Measurements from ENCODE around the gene ITPK1. TPM values are rescaled to one million over a fixed set of nuclear protein-coding genes. Genes with fewer than 3 reads are reported as not detected.
A peak's percentile ranks its signal among the peaks of the same experiment; 100 is the strongest.
"Not testable (repeated sequence)": the region's sequence is repeated elsewhere in the genome, so short reads cannot be mapped to it uniquely, and the experiment has no call there.

The ITPK1 gene
- total RNA-seq, 1 experiment from 2014 or later = 25.9 TPM

GRCh38 chr14:93133464-93133863 is 17.7 kb upstream of the ITPK1 start:
- ChIA-PET CTCF (interaction anchor here (0.6 to 2.3 kb wide), 2 partner anchors 20 to 362 kb away, joined by 3 to 22 read pairs; no protein-coding TSS in a partner anchor), POLR2A (no interaction called here)
- intact Hi-C loops (cut with micrococcal nuclease; ENCODE audit: unreplicated experiment) = loop anchor here (10.0 kb wide), 1 partner anchor 179 kb away; no protein-coding TSS in a partner anchor
- in situ Hi-C loops (cut with HindIII; ENCODE audit: low pct_unique_long_range_greater_than_20kb, low sequenced_read_pairs) = no loop called here
- Histone ChIP-seq H3K4me3 (ENCODE audit: low read depth in 2 of 2, low read length in 2 of 2) (no peak overlapping the region), H3K9me3 (ENCODE audit: control insufficient read depth, insufficient read depth, low read depth, low read length) (no peaks in the 10 kb centered on the region), H3K36me3 (ENCODE audit: control insufficient read depth, insufficient read depth, low read length) (no peaks in the 10 kb centered on the region), H3K27me3 (ENCODE audit: control insufficient read depth, insufficient read depth, low read length) (no peaks in the 10 kb centered on the region), H3K4me1 (ENCODE audit: control insufficient read depth, insufficient read depth, low read length) (no peaks in the 10 kb centered on the region), H3K27ac (ENCODE audit: low read length) (no peak overlapping the region)
- TF ChIP-seq TCF7L2 (IDR thresholded peaks at IDR 0.05; ENCODE audit: low read depth, low read length) (no peak), POLR2AphosphoS5 (IDR thresholded peaks at IDR 0.05; ENCODE audit: low read depth, low read length) (no peak), SIN3A (IDR thresholded peaks at IDR 0.05; ENCODE audit: borderline replicate concordance, insufficient read depth, low read depth, low read length) (no peak)
- TF ChIP-seq, protein P1, sequence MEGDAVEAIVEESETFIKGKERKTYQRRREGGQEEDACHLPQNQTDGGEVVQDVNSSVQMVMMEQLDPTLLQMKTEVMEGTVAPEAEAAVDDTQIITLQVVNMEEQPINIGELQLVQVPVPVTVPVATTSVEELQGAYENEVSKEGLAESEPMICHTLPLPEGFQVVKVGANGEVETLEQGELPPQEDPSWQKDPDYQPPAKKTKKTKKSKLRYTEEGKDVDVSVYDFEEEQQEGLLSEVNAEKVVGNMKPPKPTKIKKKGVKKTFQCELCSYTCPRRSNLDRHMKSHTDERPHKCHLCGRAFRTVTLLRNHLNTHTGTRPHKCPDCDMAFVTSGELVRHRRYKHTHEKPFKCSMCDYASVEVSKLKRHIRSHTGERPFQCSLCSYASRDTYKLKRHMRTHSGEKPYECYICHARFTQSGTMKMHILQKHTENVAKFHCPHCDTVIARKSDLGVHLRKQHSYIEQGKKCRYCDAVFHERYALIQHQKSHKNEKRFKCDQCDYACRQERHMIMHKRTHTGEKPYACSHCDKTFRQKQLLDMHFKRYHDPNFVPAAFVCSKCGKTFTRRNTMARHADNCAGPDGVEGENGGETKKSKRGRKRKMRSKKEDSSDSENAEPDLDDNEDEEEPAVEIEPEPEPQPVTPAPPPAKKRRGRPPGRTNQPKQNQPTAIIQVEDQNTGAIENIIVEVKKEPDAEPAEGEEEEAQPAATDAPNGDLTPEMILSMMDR (IDR thresholded peaks at IDR 0.05) = no peak
- DNase-seq (ENCODE audit: low read depth, low spot score) (no peak), ATAC-seq (no peak)
- no TSS peak for BruUV-seq (replicated peaks)

DNA sequence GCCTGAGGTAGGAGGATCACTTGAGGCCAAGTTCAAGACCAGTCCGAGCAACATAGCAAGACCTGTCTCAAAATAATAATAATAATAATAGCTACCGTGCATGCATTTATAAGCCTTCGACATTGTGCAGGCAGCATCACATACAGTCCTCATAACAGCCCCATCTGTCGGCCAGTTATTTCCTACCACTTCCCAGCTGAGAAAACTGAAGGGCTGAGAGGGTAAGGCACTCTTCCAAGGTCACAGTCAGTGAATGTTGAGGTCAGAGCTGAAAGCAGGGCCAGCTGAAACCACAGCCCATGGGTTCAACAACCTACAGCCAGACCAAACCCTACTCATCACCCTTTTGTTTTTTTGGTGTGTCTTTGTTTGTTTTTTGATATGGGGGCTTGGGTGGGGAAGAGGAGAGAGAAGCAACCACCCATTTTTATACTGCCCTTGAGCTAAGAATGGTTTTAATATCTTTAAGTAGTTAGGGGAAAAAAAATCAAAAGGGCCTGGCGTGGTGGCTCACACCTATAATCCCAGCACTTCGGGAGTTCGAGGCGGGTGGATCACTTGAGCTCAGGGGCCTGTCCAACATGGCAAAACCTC is 16.8 kb upstream of the ITPK1 start:
- DNase-seq (ENCODE audit: low read depth, low spot score) = no peak
- ChIA-PET POLR2A (no interaction called here), CTCF (interaction anchor here (0.6 to 2.3 kb wide), 6 partner anchors 9 to 1980 kb away, joined by 3 to 22 read pairs (median 4); partner anchors contain the start of gene ITPK1)
- H3K27me3 ChIP-seq (ENCODE audit: control insufficient read depth, insufficient read depth, low read length) = no peaks in the 10 kb centered on the region
- H3K4me3 ChIP-seq (ENCODE audit: low read depth in 2 of 2, low read length in 2 of 2) = no peak overlapping the region
- no peaks in the 10 kb centered on the region for H3K9me3 ChIP-seq (ENCODE audit: control insufficient read depth, insufficient read depth, low read depth, low read length)
- in situ Hi-C loops (cut with HindIII; ENCODE audit: low pct_unique_long_range_greater_than_20kb, low sequenced_read_pairs) (no loop called here), intact Hi-C loops (cut with micrococcal nuclease; ENCODE audit: unreplicated experiment) (loop anchor here (10.0 kb wide), 1 partner anchor 178 kb away; no protein-coding TSS in a partner anchor)
- no peak overlapping the region for H3K27ac ChIP-seq (ENCODE audit: low read length)
- BruUV-seq (replicated peaks) = no TSS peak
- peak; percentile 87 for ATAC-seq
- TF ChIP-seq, protein P2, sequence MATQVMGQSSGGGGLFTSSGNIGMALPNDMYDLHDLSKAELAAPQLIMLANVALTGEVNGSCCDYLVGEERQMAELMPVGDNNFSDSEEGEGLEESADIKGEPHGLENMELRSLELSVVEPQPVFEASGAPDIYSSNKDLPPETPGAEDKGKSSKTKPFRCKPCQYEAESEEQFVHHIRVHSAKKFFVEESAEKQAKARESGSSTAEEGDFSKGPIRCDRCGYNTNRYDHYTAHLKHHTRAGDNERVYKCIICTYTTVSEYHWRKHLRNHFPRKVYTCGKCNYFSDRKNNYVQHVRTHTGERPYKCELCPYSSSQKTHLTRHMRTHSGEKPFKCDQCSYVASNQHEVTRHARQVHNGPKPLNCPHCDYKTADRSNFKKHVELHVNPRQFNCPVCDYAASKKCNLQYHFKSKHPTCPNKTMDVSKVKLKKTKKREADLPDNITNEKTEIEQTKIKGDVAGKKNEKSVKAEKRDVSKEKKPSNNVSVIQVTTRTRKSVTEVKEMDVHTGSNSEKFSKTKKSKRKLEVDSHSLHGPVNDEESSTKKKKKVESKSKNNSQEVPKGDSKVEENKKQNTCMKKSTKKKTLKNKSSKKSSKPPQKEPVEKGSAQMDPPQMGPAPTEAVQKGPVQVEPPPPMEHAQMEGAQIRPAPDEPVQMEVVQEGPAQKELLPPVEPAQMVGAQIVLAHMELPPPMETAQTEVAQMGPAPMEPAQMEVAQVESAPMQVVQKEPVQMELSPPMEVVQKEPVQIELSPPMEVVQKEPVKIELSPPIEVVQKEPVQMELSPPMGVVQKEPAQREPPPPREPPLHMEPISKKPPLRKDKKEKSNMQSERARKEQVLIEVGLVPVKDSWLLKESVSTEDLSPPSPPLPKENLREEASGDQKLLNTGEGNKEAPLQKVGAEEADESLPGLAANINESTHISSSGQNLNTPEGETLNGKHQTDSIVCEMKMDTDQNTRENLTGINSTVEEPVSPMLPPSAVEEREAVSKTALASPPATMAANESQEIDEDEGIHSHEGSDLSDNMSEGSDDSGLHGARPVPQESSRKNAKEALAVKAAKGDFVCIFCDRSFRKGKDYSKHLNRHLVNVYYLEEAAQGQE (IDR thresholded peaks at IDR 0.05; ENCODE audit: insufficient read depth in 1 of 2, low read depth in 2 of 2, low read length in 1 of 2) = no peak
- TF ChIP-seq, protein P1 (IDR thresholded peaks at IDR 0.05) = peak; percentile 68
- H3K36me3 ChIP-seq (ENCODE audit: control insufficient read depth, insufficient read depth, low read length) = no peaks in the 10 kb centered on the region
- no peaks in the 10 kb centered on the region for H3K4me1 ChIP-seq (ENCODE audit: control insufficient read depth, insufficient read depth, low read length)

DNA sequence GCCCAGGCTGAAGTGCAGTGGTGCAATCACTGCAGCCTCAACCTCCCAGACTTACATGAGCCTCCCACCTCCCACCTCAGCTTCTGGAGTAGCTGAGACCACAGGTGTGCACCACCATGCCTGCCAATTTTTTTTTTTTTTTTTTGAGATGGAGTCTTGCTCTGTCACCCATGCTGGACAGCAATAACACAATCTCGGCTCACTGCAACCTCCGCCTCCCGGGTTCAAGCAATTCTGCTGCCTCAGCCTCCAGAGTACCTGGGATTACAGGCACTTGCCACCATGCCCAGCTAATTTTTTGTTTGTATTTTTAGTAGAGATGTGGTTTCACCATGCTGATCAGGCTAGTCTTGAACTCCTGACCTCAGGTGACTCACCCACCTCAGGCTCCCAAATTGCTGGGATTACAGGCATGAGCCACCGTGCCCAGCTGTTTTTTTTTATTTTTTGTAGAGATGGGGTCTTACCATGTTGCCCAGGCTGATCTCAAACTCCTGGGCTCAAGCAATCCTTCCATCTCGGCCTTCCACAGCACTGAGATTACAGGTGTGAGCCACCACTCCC is 15.6 kb upstream of the ITPK1 start:
- H3K27ac ChIP-seq (ENCODE audit: low read length); H3K4me1 ChIP-seq (ENCODE audit: control insufficient read depth, insufficient read depth, low read length); ATAC-seq: not testable (repeated sequence)

More for the DNA sequence above, 15.6 kb upstream of the ITPK1 start:
- H3K36me3 ChIP-seq (ENCODE audit: control insufficient read depth, insufficient read depth, low read length); BruUV-seq (replicated peaks); H3K9me3 ChIP-seq (ENCODE audit: control insufficient read depth, insufficient read depth, low read depth, low read length); DNase-seq (ENCODE audit: low read depth, low spot score); H3K27me3 ChIP-seq (ENCODE audit: control insufficient read depth, insufficient read depth, low read length); H3K4me3 ChIP-seq (ENCODE audit: low read depth in 2 of 2, low read length in 2 of 2); in situ Hi-C loops (cut with HindIII; ENCODE audit: low pct_unique_long_range_greater_than_20kb, low sequenced_read_pairs): not testable (repeated sequence)
- intact Hi-C loops (cut with micrococcal nuclease; ENCODE audit: unreplicated experiment) = loop anchor here (10.0 kb wide), 1 partner anchor 177 kb away; no protein-coding TSS in a partner anchor
- CTCF ChIA-PET = interaction anchor here (0.7 to 2.3 kb wide), 3 partner anchors 18 to 179 kb away, joined by 3 to 22 read pairs (median 6); no protein-coding TSS in a partner anchor
- POLR2A ChIA-PET = interaction anchor here (0.6 kb wide), 1 partner anchor 26 kb away, joined by 8 read pairs; no protein-coding TSS in a partner anchor

Measured in Panc1 (cell line).